K562 (cell line): ENCODE measurements around the gene NAA15. TPM values are rescaled to one million over a fixed set of nuclear protein-coding genes. Genes with fewer than 3 reads are reported as not detected.
"Not testable (repeated sequence)": the region's sequence is repeated elsewhere in the genome, so short reads cannot be mapped to it uniquely, and the experiment has no call there.

Experiments used
- ATAC-seq: fragments of 200-7000 bp; cut with Tn5 transposase; 3 replicates; pipeline ENCODE4 v1.9.1; 2020; ENCODE audit warnings: moderate library complexity
- BruUV-seq: library from RNA; stranded (reverse); fragments of 400-500 nt; replicated peaks from 2 replicates; lab custom pipeline; 2021; lab: Mats Ljungman, UMichigan
- CTCF ChIA-PET: fragments of 300-600 bp; formaldehyde crosslinking; extraction: SDS; loops from one replicate; lab custom pipeline; 2021; ENCODE audit warnings: low intra/inter-chr PET ratio; lab: Yijun Ruan, JAX
- POLR2A ChIA-PET: fragments of 300-600, 350-650 bp; sonication (Branson Sonifier 250); formaldehyde crosslinking; extraction: SDS; loops from one replicate; lab custom pipeline; 2021; ENCODE audit warnings: antibody characterized with exemption, inconsistent platforms; lab: Yijun Ruan, JAX
- DNase-seq, 4 experiments: peaks; one replicate each; pipeline versions ENCODE4 v3.0.0 to v3.0.0-alpha.2; 2011 to 2018; ENCODE audit warnings: low spot score in 3 of 4, mixed read lengths in 3 of 4; ENCODE audit errors: extremely low read depth in 1 of 4
- FAIRE-seq: peaks from 2 replicates; lab custom pipeline; 2011; peaks lifted over from hg19 to GRCh38; lab: Jason Lieb, UNC
- H2AFZ ChIP-seq: 2 replicates; pipeline ENCODE4 v1.6.0; 2011; ENCODE audit warnings: low read depth, low read length, control low read depth, inconsistent platforms
- H3K27ac ChIP-seq: fragments of 200-600 bp; 3 replicates; pipeline ENCODE4 v1.8.0; 2011; ENCODE audit warnings: low read depth, mild to moderate bottlenecking, control low read depth, inconsistent platforms, low read length, moderate library complexity, mixed read lengths; ENCODE audit errors: extremely low read depth
- H3K27me3 ChIP-seq, 2 experiments: fragments of 300-600 bp in 1 of 2; 2 replicates in 1 of 2; 3 replicates in 1 of 2; pipeline versions ENCODE4 v1.6.0 to v1.8.0; 2011; ENCODE audit warnings: inconsistent platforms in 2 of 2, low read length in 2 of 2, mild to moderate bottlenecking in 1 of 2, mixed read lengths in 1 of 2, moderate library complexity in 1 of 2; ENCODE audit not compliant: control insufficient read depth in 2 of 2, insufficient read depth in 2 of 2
- H3K36me3 ChIP-seq: fragments of 300-600 bp; 3 replicates; pipeline ENCODE4 v1.8.0; 2011; ENCODE audit warnings: mild to moderate bottlenecking, low read length, inconsistent platforms; ENCODE audit not compliant: control insufficient read depth, insufficient read depth
- H3K4me1 ChIP-seq, 2 experiments: fragments of 200-600 bp in 1 of 2; replicated peaks in 1 of 2; 2 replicates in 1 of 2; 3 replicates in 1 of 2; pipeline versions ENCODE4 v1.5.1 to v1.8.0; 2011; ENCODE audit warnings: inconsistent platforms in 2 of 2, low read length in 2 of 2, mild to moderate bottlenecking in 1 of 2, mixed read lengths in 1 of 2, moderate library complexity in 1 of 2; ENCODE audit not compliant: control insufficient read depth in 2 of 2, insufficient read depth in 2 of 2
- H3K4me2 ChIP-seq: 2 replicates; pipeline ENCODE4 v1.6.1; 2011; ENCODE audit warnings: low read length, control low read depth, inconsistent platforms, mixed read lengths; ENCODE audit not compliant: insufficient read depth
- H3K4me3 ChIP-seq: fragments of 200-600 bp; sonication (generic), shearing (Covaris generic); 2 replicates; pipeline ENCODE4 v1.5.1; 2016; ENCODE audit warnings: control low read depth, inconsistent platforms
- H3K79me2 ChIP-seq: fragments of 200-600 bp; 3 replicates; pipeline ENCODE4 v1.8.0; 2011; ENCODE audit warnings: low read length, inconsistent platforms; ENCODE audit not compliant: control insufficient read depth, insufficient read depth
- H3K9ac ChIP-seq, 2 experiments: 2 replicates each; pipeline versions ENCODE4 v1.6.0 to v1.6.1; 2011; ENCODE audit warnings: low read depth in 2 of 2, low read length in 2 of 2, control low read depth in 1 of 2, inconsistent platforms in 1 of 2, mild to moderate bottlenecking in 1 of 2, mixed read lengths in 1 of 2; ENCODE audit not compliant: insufficient read depth in 1 of 2
- H3K9me1 ChIP-seq: one replicate; pipeline ENCODE4 v1.6.0; 2011; ENCODE audit warnings: inconsistent platforms, mild to moderate bottlenecking, low read length, moderate library complexity; ENCODE audit not compliant: control insufficient read depth, insufficient read depth
- H3K9me3 ChIP-seq: replicated peaks from 2 replicates; pipeline ENCODE4 v1.5.1; 2011; ENCODE audit warnings: low read depth, low read length, inconsistent platforms; ENCODE audit not compliant: control insufficient read depth, insufficient read depth
- H4K20me1 ChIP-seq: replicated peaks from 2 replicates; pipeline ENCODE4 v1.6.1; 2011; ENCODE audit warnings: low read length, inconsistent platforms, mixed read lengths; ENCODE audit not compliant: control insufficient read depth, insufficient read depth
- BCOR ChIP-seq: fragments of 450-650 bp; IDR thresholded peaks from 2 replicates; pipeline ENCODE4 v1.6.1; 2016
- KDM1A ChIP-seq, 2 experiments: fragments of 450-650 bp; IDR thresholded peaks; 2 replicates each; pipeline ENCODE4 v1.6.1; 2016; ENCODE audit warnings: mild to moderate bottlenecking in 2 of 2
- MCM2 ChIP-seq: fragments of 450-650 bp; IDR thresholded peaks from 2 replicates; pipeline ENCODE4 v1.6.1; 2017; ENCODE audit warnings: low read depth, mild to moderate bottlenecking
- ZNF121 ChIP-seq: sonication (generic); formaldehyde crosslinking; conservative IDR thresholded peaks from 2 replicates; pipeline ENCODE4 v1.8.0; 2022; ENCODE audit warnings: missing genetic modification reagents
- ZNF146 ChIP-seq: IDR thresholded peaks from one replicate; pipeline ENCODE4 v1.6.1; 2018; ENCODE audit warnings: missing compliant biosample characterization; ENCODE audit not compliant: unreplicated experiment
- ZNF316 ChIP-seq: fragments of 450-650 bp; IDR thresholded peaks from 2 replicates; pipeline ENCODE4 v1.6.1; 2016
- WGBS: fragments of 100-300 bp; shearing (Covaris generic); methylation state at CpG from one replicate; pipeline ENCODE4 v1.1.6; 2016; ENCODE audit warnings: low coverage, mixed read lengths; ENCODE audit not compliant: insufficient coverage; ENCODE audit errors: missing lambda C conversion rate; 5-methylcytosine and 5-hydroxymethylcytosine counted together
- in situ Hi-C: fragments of 300-500 bp; cut with MboI; formaldehyde crosslinking; loops from 4 replicates; pipeline ENCODE4 v1.15.0; 2018; ENCODE audit warnings: inconsistent platforms, mixed read lengths
- intact Hi-C: fragments of 100-400 bp; cut with micrococcal nuclease; formaldehyde crosslinking; loops from 2 replicates; pipeline ENCODE4 v1.14.2; 2022
- polyA plus RNA-seq, 8 experiments: library from polyadenylated mRNA; depleted of rRNA in 4 of 8; stranded (reverse) in 5 of 8; unstranded in 3 of 8; fragments of >200 nt; fragmentation: Nextera tagmentation in 2 of 8; fragmentation: Illumina TruSeq in 1 of 8; extraction: Ambion mirVana in 2 of 8; extraction: Trizol in 1 of 8; gene quantifications; 2 replicates each; pipeline versions ENCODE4 v1.2.1 to v1.2.3, GENCODE V29; 2011 to 2014; ENCODE audit warnings: inconsistent platforms in 1 of 8, missing spikeins in 1 of 8
- total RNA-seq, 7 experiments: library from RNA; depleted of rRNA in 6 of 7; stranded (reverse); fragments of >200 nt in 6 of 7; fragmentation: Illumina TruSeq in 2 of 7; extraction: Trizol in 2 of 7; gene quantifications; 2 replicates each; pipeline versions ENCODE4 v1.2.1 to v1.2.3, GENCODE V29; 2011 to 2021; ENCODE audit warnings: low replicate concordance in 1 of 7

NAA15 gene
- total and polyA plus RNA-seq, 9 of the 15 experiments (the other 6 are each of a cell fraction or from before 2014, with no cell fraction given): 37.8 to 117 (median 63.2) TPM

DNA sequence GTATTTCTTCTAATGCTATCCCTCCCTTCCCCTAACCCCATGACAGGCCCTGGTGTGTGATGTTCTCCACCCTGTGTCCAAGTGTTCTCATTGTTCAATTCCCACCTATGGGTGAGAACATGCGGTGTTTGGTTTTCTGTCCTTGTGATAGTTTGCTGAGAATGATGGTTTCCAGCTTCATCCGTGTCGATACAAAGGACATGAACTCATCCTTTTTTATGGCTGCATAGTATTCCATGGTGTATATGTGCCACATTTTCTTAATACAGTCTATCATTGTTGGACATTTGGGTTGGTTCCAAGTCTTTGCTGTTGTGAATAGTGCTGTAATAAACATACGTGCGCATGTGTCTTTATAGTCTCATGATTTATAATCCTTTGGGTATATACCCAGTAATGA, 163.2 kb downstream of the NAA15 start:
- not testable (repeated sequence) for H3K4me3 ChIP-seq, H3K9me1 ChIP-seq
- TF ChIP-seq KDM1A (IDR thresholded peaks at IDR 0.05) (peak in 1 of 2 experiments; percentile 36; a peak in 1 of 4 replicates), ZNF146 (peak; percentile 87), BCOR (peak; percentile 69; the same call in 1 of the 2 replicates)
- TF ChIP-seq, all 486 proteins: peak for 3; not testable (repeated sequence) for 483
- POLR2A ChIA-PET: interaction anchor here (1.1 kb wide), 1 partner anchor 11 kb away, joined by 3 read pairs; no protein-coding TSS in a partner anchor
- H3K27me3 ChIP-seq, H3K4me1 ChIP-seq, DNase-seq, H2AFZ ChIP-seq, H4K20me1 ChIP-seq, H3K9me3 ChIP-seq, FAIRE-seq, H3K4me2 ChIP-seq, ATAC-seq, H3K27ac ChIP-seq, BruUV-seq, CTCF ChIA-PET, H3K79me2 ChIP-seq, intact Hi-C loops, in situ Hi-C loops, H3K9ac ChIP-seq, H3K36me3 ChIP-seq: not testable (repeated sequence)
- WGBS: 72% methylated on average over 5 of the region's 5 CpGs

- no peak overlapping the region for H3K4me3 ChIP-seq
- no peaks in the 10 kb centered on the region for H3K9me3 ChIP-seq
- H3K4me1 ChIP-seq: no peaks in the 10 kb centered on the region
- H4K20me1 ChIP-seq: no peaks in the 10 kb centered on the region
- no peak overlapping the region for H3K9ac ChIP-seq
- TF ChIP-seq ZNF121 (CRISPR knock-in tag): peak; percentile 45; the same call in 1 of the 2 replicates
- no peak for TF ChIP-seq MCM2
- TF ChIP-seq ZNF316: peak; percentile 35; the same call in 1 of the 2 replicates
- ChIA-PET POLR2A (interaction anchor here (0.6 kb wide), 1 partner anchor 144 kb away, joined by 3 read pairs; no protein-coding TSS in a partner anchor), CTCF (no interaction called here)
- H2AFZ ChIP-seq: no peak overlapping the region
- no peaks in the 10 kb centered on the region for H3K79me2 ChIP-seq
- intact Hi-C loops: no loop called here
- WGBS: 35% methylated on average over 4 of the region's 4 CpGs
- no peaks in the 10 kb centered on the region for H3K9me1 ChIP-seq
- in situ Hi-C loops: no loop called here
- DNase-seq (no peak), ATAC-seq (no peak; the same call in 2 of the 3 replicates), FAIRE-seq (no peak)
- H3K36me3 ChIP-seq: no peaks in the 10 kb centered on the region
- no peak overlapping the region for H3K27ac ChIP-seq
- H3K4me2 ChIP-seq: no peak overlapping the region
- BruUV-seq: no TSS peak
- no peaks in the 10 kb centered on the region for H3K27me3 ChIP-seq
These were observed 164.6 kb downstream of the NAA15 start for GRCh38 chr4:139465922-139466321.
